NCI-H2081 treated with DMSO at 0.1 percent for 48 hours (cell line): ENCODE results near the gene DSTN.
"Not testable (repeated sequence)": the region's sequence is repeated elsewhere in the genome, so short reads cannot be mapped to it uniquely, and the experiment has no call there.

Source experiments
- DNase-seq: peaks from one replicate; lab custom pipeline; 2025; lab: John Stamatoyannopoulos, UW

Gene DSTN

GRCh38 chr20:17651129-17651759, 81.4 kb downstream of the DSTN start:
- no peak for DNase-seq

- DNase-seq, result no peak
Measured at GRCh38 chr20:17651760-17652388, 82.0 kb downstream of the DSTN start.

DNA sequence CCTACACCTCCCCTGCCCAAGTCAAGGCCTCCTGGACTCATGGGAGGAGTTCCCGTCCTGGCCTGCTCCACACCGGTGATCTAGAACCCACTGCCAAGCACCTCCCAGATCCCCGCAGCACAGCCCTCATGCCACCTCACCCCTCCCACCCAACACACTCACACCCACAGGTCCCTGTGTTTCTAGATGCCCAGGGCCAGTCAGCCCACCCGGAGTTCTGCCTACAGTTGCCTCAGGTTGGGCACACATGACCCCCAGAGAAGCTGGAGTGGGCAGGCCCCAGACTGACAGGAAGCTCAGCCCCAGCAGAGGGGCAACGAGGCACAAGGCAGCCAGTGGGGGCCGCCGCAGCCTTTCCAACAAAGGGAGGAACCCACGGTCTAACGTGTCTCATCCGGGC, 82.5 kb downstream of the DSTN start:
- DNase-seq, result no peak

DNA sequence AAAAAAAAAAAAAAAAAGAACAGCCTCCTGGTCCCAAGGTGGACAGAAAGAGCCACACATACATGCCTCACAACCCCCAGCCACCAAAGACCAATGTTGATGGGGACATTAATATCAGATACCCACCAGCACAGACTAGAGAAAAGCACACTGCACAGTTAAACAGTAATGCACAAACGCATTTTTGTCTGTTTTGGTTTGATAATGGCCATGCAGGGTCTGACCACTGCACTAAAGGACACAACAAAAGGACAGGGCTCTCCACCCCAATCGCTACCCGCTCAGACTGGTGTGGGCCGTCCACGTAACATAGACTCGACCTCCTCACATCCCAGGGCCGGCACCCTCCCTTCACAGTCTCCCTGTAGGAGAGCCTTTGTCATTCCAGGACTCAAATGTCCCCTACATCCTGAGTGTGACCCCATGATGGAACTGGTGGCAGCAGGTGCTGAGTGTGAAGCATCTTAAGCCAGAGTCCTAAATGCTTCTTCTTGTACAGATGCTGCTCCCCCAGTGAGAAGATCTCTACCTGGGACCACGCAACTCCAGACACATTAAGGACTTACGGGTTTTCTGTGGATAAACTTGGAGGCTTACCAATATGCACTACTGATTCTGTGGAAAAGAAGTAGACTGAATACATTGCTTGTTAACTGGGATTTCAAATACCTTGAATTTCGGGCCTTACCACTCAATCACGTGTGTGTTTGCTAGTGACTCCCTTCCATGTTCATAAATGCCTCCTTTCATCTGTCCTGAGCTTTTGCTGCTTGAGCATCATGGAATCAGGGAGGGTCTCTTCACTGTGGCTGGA, 84.2 kb downstream of the DSTN start:
- DNase-seq, result no peak

DNA sequence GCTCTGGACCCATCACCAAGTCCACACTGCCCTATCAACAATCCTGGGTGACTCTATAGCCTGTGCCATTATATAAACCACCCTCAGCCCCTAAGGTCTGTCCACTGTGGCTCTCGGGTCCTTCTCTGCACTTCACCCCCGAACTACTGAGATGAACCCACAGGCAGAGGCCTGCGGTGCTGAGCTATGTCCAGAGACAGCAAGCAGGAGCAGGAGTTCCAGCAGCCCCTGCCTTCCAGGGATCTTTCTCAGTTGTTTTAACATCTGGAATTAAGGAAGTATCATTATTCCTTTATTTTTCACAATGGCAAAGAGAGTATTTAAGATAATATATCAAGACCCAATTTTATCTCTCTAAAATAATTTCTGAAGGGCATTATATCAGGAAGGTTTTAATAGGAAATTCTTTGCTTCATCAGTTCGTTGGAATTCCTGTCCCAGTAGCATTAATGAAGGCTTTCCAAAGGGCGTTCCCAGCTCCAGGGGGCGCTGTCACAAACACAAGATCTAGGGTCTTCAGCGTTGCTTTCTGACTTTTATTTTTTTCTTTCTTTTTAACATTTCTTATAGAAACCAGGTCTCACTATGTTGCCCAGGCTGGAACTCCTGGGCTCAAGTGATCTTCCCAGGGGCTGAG, 84.9 kb downstream of the DSTN start:
- DNase-seq, result no peak

- no peak for DNase-seq
Measured at GRCh38 chr20:17655286-17655651, 85.4 kb downstream of the DSTN start.

DNA sequence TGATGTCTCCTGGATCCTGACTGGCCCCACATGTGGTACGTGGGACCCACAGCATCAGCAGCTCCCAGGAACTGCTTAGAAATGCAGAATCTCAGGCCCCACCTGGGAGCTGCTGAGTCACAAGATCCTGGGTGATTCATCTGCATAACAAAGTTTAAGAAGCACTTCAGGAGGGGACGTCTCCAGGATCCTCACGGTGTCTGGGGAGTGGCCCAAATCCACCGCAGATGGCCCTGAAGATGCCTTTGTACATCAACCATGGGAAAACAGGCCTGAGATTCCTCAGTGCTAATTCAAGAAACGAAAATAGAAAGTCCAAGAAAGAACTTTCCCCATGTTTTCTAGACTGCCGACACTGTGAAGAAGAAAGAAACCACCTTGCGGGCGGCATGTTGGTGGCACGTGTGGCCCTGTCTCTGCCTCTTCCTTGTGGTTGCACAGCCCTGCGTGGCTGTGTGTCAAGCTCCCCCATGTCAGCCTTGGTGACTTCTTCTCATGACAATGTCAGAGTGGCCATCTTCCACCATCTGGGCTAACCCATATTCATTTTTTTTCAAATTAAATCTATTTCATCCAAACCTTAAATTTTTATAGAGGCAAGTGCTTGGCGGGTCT, 86.1 kb downstream of the DSTN start:
- DNase-seq, result no peak

DNA sequence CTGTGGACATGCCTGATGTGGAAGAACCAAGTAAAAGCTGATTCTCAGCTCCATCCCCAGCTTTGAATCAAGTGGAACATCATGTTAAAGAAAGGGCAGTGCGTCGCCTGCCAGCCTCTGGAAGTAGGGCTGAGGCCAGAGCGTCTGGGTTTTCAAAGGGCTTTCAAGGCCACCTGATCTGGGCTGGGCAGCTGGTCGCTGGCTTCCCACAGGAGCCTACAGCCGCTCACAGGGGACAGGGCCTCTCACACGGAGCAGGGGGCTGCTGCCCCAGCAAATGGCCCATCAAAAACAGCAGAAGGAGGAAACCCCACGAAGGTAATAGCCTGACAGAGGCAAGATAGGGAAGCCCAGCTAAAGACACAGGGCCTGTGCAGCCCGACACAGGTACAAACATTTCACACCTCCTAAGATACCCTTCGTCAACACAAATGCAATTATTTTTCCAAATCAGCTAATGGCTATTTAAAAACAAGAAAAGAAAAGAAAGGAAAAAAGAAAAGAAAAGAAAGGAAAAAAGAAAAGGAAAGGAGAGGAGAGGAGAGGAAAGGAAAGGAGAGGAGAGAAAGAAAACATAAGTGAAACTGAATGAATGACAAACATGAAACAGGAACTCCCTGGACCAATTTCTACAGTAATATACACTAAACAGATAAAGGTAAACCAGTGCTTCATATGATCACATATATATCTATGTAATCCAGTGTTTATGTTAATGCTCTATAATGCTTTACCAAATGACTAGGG, 87.4 kb downstream of the DSTN start:
- no peak for DNase-seq

DNA sequence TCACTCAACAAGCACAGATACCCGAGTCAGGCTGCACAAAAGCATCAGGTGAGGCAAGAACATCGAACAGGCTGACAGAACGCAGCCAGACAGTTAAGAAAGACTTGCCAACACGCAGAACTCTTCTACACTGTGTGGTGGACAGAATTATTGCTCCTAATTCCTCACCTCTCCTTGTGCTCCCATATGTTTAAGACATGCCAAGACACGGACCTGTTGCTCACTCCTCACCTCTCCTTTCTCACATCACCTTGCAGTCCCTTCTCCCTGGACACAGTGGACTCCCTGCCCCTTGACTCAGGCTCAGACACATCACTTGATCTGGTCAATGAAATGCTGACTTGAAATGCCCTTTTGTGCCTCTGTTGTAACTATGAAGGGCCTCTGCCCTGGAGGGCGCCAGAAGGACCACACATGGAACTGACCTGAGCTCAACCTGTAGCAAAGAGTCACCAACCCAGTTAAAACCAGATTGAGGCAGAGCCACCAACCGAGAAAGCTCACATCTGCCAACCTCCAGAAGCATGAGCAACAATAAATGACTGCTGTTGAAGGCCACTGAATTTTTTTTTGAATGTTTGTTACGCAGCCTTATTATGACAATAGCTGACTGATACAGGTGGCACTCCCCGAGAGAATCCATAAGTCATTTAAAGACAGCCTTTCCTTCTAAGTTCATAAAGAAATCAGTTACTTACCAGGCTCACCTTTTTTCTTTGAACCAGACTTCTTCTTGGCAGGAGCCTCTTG, 88.2 kb downstream of the DSTN start:
- no peak for DNase-seq

- DNase-seq, result no peak
Measured at GRCh38 chr20:17658648-17658993, 88.7 kb downstream of the DSTN start.

DNA sequence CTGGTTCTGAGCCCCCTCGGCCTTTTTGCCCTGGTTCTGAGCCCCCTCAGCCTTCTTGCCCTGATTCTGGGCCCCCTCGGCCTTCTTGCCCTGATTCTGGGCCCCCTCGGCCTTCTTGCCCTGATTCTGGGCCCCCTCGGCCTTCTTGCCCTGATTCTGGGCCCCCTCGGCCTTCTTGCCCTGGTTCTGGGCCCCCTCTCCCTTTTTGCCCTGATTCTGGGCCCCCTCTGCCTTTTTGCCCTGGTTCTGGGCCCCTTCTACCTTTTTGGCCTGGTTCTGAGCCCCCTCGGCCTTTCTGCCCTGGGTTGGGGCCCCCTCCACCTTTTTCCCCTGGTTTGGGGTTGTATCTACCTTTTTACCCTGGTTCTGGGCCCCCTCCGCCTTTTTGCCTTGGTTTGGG, 89.5 kb downstream of the DSTN start:
- not testable (repeated sequence) for DNase-seq
